ENCODE results near the gene SBNO2.

SBNO2 gene

DNA sequence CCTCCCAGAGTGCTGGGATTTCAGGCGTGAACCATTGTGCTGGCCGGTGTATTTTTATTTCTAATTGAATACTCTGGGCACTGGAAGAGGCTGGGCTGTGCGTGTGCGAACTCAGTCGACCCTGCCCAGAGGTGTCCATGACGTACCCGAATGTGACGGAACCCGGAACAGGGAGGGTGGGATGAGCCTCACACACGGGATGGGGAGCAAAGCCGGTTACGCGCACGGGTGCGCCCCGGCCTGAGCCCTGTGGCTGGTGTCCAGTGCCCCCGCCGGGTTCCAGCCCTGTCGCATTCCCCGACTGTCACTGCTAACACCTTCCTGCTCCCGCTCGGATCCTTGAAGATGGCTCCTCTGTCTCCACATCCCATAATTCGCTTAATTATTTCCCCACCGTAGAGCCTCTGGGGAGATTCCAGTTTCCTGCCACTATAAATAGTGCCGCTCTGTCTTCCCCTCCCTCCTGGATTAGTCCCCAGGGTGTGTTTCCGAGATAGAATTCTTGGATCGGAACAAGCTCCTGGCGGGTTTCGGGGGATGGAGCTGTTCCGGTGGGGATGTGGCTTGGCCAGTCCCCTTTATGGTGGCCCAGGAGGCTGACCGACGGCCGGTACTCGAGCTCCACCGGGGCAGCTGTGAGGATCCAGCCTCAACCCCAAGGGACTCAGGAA, 22.0 kb downstream of the SBNO2 start:
- DNase-seq: no peak

DNA sequence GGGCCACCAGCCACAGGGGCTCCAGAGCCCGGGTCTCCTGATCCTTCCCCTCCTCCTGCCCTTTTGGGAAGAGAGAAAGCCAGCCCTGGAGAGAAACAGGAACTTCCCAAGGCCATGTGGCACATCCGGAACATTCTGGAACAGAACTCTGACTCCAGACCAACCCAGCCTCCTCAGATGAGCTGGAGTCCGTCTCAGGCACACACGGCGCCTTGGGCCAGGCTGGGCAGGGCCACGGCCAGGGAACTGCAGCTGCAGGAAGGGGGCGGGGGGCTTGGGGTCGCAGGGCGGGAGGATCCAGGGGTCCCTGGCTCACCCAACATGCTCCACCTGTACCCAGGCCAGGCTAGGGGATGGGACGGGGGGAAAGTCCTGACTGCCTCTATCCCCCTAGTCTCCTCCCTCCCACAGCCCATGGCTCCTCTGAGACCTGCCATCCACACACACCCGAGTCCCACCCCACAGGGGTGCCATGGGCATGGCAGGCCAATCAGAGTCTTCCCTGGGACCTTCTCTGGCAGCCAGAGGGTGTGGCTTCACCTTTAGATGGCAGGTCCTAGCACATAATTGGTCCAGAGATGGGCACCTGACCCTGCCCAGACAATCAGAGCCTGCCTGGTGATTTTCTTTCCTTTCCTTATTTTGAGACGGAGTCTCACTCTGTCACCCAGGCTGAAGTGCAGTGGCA, 22.9 kb downstream of the SBNO2 start:
- DNase-seq: no peak

DNA sequence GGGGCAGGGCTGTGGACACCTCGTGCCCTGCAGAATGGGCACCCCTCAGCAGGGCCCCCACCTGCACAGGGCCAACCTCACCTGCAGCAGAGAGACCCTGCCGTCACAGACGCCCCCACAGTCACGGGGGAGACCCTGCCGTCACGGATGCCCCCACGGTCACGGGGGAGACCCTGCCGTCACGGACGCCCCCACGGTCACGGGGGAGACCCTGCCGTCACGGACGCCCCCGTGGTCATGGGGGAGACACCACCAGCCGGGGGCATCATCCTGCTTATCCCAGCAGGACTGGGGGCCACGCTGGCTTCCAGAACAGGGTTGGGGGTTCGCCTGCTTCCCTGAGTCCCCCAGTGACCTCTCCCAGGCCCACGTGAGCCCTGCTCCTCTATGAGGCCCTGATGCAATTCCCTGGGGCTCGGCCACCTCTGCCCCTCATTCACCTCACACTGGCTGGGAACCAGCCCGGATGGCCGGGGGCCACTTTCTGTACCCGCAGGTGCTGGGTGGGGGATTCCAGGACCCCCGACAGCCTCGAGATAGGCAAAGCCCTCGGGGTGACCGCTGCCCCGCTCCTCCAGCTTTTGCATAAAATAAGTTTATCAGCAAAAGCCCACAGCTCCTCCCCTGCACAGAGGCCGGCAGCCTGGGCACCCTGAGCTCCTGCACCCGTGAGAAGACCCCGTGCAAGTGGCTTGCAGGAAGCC, 23.6 kb downstream of the SBNO2 start:
- DNase-seq: no peak

DNA sequence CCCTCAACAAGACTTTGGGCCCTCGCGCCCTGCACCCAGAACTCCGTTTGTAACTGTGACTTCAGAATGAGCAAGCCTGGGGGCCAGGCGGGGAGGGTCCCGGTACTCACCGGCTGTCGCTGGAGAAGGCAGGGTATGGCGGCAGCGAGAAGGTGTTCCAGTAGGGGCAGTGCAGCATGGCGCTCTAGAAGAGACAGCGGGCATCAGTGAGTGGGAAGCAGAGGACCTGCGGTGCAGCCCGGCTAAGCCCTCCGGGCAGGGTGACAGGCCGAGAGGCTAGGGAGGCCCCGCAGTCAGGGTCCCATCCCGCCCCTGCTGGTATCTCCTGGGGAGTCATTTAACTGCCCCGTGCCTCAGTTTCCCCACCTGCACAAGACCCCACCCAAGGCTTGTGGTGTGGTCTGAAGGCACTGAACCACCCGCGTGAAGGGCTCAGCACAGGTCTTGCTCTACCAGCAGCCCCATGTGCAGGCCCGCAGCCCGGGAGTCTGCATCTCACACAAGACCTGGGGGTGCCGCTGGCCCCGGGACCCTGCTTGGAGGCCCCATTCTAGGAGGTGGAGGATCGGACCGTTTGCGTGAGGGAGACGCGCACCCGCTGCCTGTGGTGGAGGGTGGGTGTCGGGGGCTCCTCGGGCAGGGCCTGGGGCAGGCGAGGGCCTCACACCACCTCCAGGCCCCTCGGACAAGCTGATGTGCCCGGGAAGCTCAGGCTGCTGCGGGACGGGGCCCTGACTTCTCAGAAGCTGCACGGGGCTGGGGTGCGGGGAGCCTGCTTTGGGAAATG, 24.6 kb downstream of the SBNO2 start:
- no peak for DNase-seq

DNA sequence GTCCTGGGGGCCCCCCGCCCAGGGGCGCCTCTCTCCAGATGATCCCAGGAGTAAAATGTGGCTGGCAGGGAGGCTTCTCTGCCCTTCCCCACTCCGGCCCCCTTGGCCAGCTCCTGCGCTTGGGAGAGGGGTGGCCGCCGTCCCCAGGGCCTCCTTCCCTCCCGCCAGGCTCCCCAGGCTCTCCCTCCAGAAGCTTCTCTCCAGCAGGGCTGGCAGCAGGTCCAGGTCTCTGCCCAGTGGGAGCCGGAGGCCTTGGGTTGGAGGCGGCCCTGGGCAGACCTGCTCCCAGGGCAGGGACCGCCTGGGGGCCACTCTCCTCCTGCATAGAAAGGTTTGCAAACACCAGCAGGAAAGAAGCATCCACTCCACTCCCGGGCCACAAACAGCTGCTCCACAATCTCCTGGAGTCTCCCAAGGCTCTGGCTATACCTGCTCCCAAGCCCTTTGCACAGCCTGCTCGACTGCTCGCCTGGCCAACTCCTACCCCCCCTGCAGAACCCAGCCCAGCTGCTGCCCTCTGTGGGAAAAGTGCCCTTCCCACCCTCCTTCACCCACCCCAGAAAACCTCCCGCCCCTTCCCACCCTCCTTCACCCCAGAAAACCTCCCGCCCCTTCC, 26.0 kb downstream of the SBNO2 start:
- DNase-seq: no peak

DNA sequence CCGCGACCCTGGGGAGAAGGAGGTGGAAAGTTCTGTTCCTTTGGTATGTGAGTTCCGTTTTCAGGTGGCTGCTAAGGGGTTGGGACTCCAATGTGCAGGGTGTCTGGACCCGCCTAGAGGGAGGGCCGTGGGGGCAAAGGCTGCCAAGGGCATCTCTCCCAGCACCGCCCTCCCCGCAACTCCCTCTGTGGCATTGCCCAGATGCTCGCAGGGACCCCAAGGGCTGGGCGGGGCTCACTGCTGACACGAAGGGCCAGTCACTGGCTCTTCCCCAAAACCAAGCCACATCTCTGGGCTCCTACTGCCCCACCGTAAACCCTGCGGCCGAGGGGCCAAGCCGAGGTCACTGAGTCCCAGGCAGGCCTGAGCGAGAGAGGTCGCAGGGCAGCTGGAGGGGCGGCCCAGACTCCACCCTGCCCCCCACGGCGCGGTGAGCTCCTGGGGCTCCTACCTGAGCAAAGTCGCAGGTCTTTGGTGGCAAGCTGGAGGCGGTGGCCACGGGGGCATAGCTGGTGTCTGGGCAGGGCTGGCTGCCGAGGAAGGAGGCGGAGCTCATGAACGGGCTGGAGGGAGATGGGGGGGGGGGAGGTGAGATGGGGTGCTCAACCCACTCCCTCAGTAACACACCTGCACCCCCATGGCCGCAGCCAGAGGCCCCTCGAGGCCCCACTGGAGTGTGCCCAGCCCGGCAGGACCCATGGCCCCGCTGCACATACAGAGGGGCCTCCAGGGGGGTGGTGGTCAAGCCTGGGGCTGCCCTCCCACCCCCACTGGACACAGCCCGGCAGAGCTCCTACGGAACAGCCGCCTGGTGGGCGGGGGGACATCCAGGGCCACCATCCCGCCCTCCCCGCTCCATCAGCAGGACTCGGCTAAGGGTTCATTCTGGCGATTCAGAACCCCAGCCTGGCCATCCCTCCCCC, 26.9 kb downstream of the SBNO2 start:
- DNase-seq: no peak

DNA sequence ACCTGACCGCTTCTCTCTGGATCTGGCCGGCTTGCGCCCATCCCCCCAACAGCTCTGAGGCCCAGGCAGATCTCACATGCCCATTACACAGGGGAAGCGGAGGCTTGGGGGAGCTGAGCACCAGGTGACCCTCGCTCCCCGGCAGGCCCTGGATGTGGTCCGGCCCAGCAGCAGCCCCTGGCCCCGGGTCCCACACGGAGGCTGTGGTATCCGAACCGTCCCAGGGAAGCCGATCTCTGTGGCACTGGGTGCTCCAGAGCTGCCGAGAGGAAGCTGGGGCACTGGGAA, 27.7 kb downstream of the SBNO2 start:
- no peak for DNase-seq

DNA sequence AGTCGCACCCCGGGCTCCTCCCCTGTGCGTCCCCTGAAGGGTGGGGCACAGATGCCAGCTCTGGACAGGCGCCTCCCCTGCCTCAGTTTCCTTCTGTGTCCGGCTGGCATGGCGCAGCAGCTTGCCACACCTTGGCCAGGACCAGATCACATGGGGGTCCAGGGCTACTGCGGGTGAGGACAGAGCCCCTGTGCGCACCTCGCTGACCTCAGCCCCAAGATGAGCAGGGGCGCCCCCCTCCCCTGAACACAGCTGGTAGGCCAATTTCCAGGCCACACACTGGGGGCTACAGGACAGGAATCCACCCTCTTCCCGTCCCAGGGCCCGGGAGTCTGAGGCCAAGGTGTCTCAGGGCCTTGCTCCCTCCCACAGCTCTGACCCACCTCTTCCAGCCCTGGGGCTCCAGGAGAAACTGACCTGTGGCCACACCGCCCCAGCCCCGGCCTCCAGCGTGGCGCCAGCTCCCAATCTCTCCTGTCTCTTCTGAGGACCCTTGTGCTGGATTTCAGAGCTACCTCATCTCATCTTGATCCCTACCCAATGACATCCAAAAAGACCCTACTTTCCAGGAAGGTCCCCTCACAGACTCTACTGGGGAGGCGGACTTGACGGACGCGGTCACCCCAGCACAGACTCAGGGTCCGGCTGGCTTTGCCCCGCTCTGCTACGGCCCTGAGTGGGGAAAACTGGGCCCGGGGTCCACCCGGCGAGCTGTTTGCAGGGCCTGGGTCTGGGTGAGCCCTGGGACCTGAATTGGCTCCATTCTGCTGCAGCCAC, 28.2 kb downstream of the SBNO2 start:
- DNase-seq: no peak

DNA sequence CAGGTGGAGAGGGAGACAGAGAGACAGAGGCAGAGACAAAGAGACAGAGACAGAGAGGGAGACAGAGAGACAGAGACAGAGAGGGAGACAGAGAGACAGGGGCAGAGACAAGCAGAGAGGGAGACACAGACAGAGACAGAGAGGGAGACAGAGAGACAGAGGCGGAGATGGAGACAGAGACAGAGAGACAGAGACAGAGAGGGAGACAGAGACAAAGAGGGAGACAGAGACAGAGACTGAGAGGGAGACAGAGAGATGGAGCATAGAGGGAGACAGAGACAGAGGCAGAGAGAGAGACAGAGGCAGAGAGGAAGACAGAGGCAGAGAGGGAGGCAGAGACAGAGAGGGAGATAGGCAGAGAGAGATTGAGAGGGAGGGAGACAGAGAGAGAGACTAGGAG, 29.3 kb downstream of the SBNO2 start:
- DNase-seq: no peak

DNA sequence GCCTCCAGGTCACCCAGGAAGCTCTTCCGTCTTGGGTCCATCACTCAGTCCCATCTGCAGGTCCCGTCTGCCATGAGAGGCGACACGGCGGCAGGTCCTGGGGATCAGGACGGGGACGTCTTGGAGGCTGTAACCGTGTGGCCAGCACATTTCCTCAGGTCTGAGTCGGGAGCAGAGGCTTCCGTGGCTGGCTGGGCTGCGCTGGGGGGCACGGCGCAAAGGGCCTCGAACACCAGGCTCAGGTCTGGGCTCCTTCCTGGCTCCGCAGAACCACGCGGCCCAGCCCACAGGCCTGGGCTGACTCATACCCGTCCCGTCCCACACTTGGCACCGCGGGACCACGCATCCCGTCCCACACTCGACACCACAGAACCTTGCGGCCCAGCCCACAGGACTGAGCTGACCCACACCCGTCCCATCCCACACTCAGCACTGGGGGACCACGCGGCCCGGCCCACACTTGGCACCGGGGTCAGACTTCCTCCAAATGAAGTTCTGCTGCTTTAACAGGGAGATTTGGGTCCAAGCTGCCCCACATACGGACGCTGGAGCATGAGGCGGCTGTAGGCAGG, 30.2 kb downstream of the SBNO2 start:
- DNase-seq: no peak

DNA sequence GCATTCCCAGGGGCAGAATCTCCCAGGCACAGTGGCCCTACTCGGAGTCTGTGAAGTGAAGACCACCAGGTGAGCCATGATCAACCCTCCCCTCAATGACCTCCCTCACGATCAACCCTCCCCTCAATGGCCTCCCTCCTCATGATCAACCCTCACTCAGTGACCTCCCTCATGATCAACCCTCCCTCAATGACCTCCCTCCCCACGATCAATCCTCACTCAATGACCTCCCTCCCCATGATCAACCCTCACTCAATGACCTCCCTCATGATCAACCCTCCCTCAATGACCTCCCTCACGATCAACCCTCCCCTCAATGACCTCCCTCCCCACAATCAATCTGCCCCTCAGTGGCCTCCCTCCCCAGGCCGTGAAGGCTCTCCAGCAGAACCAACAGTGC, 32.1 kb downstream of the SBNO2 start:
- no peak for DNase-seq

DNA sequence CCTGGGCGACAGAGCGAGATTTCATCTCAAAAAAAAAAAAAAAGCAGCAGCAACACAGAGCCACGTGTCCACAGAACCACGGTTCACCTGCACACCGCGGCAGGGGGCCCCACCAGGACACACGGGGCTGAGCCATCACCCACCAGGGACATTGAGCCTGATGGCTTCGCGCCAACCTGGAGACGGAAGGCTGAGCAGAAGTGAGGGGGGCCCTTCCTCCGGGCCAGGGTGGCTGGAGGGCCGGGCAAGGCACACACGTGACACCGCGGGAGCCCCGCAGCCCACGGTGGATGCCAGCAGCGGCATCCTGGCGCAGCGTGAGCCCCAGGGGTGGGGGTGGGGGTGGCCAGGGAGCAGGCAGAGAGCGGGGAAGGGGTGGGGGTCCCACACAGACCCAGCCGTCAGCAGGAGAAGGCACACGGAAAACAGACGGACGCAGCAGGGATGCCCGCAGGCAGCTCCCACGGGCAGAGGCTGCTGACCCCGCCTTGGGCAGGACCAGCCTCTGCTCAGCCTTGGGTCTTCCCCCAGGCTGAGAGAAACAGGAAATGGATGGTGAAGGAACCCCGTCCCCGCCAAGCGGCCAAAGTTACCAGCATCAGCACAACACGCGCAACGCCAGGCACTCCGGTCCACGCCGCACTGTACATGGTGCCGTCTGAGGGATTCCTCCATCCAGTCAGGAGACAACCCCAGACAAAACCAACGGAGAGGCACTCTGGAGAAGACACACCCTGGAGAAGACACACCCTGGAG, 33.6 kb downstream of the SBNO2 start:
- DNase-seq: no peak

DNA sequence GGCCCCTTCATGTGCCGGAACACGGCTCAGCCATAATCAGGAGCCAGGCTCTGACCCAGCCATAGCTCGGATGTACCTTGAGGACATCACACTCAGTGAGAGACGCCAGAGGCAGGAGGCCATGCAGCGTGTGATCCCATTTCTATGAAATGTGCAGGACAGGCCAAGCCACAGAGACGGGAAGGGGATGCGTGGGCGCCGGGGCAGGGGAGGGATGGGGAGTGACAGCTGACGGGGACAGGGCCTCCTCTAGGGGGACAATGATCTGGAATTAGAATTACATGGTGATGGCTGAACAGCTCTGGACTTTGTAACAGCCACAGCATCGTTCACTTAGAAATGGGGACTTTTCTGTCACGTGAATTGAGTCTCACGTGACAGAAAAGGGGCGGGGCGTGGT, 34.9 kb downstream of the SBNO2 start:
- DNase-seq: no peak

DNA sequence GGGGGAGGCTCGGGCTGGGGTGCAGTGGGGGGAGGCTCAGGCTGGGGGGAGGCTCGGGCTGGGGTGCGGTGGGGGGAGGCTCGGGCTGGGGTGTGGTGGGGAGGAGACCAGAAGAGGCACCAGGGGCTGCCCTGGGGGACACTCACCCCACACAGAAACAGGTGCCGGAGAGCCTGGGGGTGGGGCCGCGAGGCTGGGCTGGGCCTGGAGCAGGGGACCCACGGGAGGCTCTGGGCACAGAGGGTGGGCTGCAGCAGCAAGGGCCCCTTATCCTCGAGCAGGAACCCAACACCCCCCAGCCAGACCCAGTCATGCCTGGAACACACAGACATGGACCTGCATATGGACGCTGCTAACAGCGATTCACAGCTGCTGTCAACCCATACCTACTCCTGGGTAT, 35.9 kb downstream of the SBNO2 start:
- DNase-seq: no peak

DNA sequence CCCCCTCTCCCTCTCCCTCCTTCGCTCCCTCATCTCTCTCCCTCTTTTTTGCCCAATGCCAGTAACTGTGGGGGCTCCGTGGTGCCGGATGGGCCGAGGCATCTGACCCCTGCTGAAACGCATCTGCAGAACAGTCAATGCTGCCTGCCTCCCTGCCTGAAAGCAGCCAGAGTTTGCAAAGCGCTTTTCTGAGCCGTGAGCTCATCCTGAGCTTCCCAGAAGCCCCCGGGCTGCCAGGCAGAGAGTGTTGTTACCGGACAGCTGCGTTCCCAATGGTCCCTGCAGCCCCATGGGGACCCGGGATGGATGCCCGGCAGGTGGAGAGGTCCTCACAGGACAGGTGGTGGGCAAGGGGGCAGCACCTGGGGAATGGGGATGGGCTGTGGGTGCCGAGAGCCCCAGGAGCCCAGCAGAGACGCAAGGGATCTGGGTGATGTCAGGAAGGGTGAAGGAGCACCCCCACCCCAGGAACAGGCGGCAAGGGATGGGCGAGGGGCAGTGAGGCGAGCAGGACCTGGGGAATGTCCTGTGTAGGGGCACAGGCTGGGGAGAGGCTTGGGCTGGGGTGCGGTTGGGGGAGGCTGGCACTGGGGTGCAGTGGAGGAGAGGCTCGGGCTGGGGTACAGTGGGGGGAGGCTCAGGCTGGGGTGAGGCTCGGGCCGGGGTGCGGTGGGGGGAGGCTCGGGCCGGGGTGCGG, 37.3 kb downstream of the SBNO2 start:
- DNase-seq: no peak

DNA sequence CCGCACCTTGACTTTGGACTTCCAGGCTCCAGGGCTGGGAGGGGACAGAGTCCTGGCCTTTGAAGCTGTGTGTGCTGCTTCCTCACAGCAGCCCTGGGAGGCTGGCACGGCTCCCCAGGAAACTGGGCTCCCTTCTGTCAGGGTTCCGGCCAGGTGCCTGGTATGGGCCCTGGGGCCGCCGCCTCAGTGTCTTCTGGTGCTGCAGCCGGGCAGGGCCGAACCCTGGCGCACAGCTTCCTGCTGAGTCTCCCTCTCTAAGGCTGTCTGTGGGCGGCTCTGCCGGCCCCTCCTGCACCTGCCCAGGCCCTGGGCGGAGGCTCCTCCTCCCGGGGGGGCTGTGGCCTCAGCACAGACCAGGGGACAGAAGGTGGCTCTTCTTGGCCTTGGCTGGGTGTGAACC, 37.9 kb downstream of the SBNO2 start:
- DNase-seq: no peak

DNA sequence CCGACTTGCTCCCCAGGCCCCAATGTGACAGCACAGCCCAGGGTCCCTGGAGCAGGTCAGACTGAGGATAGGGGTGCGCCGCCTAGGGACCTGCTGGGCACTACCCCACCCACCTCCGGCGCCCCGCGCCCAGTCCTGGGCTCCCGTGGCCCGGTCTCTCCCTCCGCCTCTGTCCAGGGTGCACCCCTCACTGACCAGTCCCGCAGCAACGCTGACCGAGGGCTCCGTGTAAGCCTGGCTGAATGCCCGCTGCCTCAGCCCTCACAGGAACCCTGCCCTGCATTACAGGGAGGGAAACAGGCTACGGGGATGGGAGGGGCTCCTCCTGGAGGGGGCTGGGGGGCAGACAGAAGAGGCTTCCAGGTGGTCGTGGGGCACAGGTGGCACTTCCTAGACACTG, 38.6 kb downstream of the SBNO2 start:
- DNase-seq: no peak

DNA sequence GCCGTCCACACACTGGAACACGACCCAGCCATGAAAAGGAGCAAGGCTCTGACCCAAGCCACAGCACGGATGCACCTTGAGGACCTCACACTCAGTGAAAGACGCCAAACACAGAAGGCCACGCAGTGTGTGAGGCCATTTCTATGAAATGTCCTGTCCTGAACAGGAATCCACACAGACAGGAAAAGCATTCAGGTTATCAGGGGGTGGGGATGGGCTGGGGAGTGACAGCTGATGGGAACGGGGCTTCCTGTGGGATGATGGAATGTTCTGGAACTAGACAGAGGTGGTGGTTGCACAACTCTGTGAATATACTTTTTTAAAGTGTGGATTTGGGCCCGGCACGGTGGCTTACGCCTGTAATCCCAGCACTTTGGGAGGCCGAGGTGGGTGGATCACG, 39.6 kb downstream of the SBNO2 start:
- DNase-seq: no peak

DNA sequence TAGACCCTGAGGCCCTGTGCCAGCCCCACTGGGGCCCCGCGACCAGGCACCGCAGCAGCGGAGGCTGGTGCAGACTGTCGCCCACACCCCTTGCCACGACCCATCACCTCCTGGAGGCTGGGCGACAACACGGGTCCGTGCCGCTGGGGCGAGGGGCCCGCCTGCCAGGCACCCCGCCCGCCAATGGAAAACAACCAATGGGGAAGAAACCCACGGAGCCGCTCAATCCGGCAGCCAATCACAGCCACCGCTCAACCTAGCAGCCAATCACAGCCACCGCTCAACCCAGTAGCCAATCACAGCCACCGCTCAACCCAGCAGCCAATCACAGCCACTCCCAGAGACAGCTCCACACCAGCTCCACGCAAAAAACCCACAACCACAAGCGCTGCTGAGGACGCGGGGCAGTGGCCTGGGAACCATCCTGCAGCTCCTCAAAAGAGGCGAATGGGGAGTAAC, 40.6 kb downstream of the SBNO2 start:
- DNase-seq: no peak
